NCI-H345 (cell line): Measurements from ENCODE around the gene ABTB2.
A peak's percentile ranks its signal among the peaks of the same experiment; 100 is the strongest.

Source experiments
- DNase-seq: peaks from one replicate; lab custom pipeline; 2025; lab: John Stamatoyannopoulos, UW

Gene ABTB2

GRCh38 chr11:34360046-34360445 is 2.2 kb upstream of the ABTB2 start:
- no peak for DNase-seq

GRCh38 chr11:34359548-34359891 is 1.7 kb upstream of the ABTB2 start:
- DNase-seq, result no peak

DNA sequence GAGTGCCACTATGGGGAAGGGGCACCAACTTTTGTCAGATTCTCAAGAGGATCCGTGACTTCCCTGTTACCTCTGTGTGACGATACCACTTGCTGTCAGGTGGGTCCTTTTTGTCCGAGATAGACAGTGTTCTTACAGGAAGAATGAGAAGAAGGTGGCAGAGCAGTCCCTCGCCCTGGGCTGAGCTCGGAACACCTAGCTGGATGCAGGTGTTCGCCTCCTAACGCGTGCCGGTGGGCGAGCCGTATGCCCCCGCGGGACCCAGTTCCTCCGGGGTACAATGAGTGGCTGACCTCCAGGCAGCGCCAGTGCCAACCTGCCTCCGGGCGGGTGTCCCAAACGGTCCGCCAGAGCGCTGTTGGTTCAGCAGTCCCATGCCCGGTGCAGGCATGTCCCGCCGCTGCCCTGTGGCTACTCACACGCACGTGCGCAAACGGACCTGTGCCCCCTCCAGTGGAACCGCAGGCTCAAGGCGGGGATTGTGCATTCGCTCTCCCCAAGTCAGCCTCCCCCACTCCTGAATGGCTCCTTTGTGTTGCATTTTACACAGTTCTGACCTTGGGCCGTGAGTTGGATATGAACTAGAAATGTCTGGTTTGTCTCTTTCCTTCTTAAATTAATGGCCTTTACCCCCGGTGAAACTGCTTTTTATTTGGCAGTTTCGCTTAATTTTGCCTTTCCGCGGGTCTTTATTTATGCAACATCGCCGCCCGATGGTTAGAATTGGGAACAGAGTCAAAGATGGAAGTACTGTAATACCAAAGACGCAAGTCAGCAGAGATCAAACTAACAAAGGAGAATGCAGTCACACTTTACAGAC is 1.1 kb upstream of the ABTB2 start:
- peak; percentile 74 for DNase-seq

DNA sequence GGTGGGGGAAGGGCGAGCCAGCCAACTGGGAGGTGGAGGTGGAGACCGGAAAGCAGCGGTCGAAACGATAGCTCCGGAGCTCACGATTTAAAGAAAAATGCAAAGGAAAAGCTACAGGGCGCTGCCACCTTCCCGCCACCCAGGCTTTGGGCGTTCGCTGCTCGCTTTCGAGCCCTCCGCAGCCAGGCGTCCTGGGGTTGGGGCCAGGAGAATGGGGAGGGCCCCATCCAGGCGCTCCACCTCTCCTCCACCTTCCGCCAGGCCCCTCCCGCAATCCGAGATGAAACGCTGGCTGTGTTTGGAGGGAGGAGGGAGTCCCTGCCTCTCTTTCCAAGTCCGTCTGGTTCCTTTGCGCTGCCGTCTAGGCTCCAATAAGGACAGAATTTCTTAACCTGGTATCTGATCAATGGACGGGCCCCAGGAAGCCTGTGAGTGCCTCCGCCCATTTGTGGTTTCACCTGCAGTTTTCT is 483 bp upstream of the ABTB2 start:
- peak; percentile 78 for DNase-seq

GRCh38 chr11:34356913-34357700 is 703 bp downstream of the ABTB2 start:
- DNase-seq, result peak; percentile 40

GRCh38 chr11:34356576-34356912 is 1.3 kb downstream of the ABTB2 start:
- no peak for DNase-seq

DNA sequence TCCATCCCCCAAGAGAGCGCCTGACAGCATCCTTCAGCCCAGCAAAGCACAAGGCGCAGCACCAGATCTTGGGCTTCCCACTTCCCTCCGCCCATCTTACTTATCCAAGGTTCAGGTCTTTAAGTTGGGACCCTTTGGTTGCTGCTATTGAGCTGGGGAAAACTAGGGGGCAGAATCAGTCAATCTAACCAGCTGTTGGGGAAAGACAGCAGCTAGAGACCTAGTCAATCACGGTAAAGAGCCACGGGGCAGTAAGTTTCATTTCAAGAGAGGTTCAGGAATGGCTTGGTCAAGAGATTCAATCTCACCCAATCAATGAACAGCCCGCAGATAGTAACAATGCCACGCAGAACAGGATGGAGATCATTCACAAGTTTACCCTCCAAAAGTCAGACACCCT is 1.7 kb downstream of the ABTB2 start:
- DNase-seq, result no peak

- no peak for DNase-seq
These were observed 2.1 kb downstream of the ABTB2 start for GRCh38 chr11:34355726-34356125.

- DNase-seq, result no peak
These were observed 3.0 kb downstream of the ABTB2 start for GRCh38 chr11:34354782-34355181.

- DNase-seq, result no peak
These were observed 3.9 kb downstream of the ABTB2 start for GRCh38 chr11:34353881-34354280.

- DNase-seq, result no peak
These were observed 5.9 kb downstream of the ABTB2 start for GRCh38 chr11:34351687-34352469.

- no peak for DNase-seq
These were observed 6.8 kb downstream of the ABTB2 start for GRCh38 chr11:34351051-34351450.

DNA sequence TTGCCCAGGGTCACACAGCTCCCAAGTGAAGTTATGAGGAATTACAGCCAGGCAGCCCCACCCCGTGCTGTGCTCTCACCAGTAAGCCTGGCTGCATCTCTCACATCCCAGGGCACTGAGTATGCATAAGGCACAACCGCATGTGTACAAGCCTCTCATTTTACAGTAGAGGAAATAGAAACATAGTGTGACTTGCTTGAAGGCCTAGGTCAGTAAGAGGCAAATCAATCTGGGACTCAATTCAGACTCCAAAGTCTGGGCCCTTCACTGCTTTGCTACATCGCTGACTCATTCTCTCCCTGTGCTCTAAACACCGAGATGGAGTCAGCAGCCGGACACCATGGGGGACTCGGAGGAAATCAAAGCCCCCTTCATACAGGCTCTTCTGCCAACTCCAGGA is 7.9 kb downstream of the ABTB2 start:
- DNase-seq, result no peak

GRCh38 chr11:34348919-34349318 is 8.9 kb downstream of the ABTB2 start:
- DNase-seq, result no peak

DNA sequence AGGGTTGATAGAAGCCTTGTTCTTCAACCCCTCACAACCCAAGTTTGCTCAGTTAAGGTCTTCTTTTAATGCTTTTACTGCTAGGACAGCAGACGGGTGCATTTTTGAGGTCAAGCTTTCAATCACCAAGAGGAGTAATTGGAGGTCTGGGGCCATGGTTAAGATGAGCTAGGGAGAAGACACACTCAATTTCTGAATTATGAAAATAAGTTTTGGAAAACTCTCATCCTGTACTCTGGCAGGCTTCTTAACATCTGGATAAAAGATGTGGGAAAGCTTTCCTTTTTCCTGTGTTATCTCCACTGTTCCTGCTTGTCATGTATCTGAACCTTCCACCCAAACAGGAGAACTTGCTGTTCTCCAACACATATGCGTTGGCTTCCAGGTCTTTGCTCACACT is 9.7 kb downstream of the ABTB2 start:
- no peak for DNase-seq

DNA sequence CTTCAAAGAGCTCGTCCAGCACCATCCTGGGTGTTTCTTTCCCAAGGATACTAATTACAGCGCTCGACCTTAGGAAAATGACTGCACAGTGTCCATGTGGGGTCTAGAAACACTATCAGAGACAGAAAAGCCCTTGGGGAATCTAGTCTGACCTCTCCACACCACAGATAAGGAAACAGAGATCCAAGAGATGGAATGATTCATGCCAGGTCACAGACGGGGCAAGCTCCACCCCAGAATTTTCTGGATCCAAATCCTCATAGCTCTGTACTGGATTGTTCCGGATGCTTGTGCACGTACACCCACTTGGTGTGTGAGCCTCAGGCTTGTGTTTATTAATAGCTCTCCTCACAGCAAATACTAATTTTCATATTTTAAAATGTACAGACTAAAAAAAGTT is 11.3 kb downstream of the ABTB2 start:
- no peak for DNase-seq

DNA sequence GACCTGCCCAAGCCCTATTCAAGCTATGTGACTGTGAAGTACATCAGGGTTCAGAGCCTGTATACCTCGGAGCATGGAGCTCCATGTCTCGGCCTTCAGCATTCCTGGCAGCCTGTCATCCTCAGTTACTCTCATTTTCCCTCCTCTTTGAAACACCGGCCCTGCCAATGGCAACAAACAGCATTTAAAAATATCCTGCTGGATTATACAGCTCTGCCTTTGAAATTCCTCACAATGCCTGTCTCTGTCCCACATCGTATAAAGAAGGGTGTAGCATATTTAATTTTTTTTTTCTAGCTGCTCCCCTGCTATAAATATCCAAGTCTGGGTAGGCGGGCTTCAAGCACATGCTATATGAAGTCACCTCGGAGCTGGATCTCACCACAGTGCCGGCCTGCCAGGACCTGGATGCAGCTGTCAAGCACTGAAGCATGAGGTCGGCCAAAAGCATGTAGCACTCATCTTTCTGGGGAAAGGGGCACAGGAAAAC is 11.8 kb downstream of the ABTB2 start:
- DNase-seq, result no peak

- no peak for DNase-seq
These were observed 12.3 kb downstream of the ABTB2 start for GRCh38 chr11:34345540-34345876.

- peak; percentile 60 for DNase-seq
These were observed 12.9 kb downstream of the ABTB2 start for GRCh38 chr11:34344768-34345539.

- DNase-seq, result no peak
These were observed 13.4 kb downstream of the ABTB2 start for GRCh38 chr11:34344410-34344767.

DNA sequence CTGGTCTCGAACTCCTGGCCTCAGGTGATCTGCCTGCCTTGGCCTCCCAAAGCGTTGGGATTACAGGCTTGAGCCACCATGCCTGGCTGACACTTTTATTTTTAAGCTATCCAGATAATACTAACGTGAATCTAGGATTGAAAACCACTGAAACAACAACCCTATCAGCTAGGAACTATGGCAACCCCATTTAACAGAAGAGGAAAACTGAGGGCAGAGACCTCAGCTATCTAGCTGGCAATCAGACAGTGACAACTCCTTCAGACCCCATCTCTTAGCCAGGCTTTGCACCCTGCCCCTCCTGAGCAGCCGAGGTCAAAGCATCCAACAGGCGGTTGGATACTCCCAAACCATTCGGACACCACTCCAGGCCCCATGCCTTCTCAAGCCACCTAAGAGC is 14.1 kb downstream of the ABTB2 start:
- DNase-seq, result no peak

DNA sequence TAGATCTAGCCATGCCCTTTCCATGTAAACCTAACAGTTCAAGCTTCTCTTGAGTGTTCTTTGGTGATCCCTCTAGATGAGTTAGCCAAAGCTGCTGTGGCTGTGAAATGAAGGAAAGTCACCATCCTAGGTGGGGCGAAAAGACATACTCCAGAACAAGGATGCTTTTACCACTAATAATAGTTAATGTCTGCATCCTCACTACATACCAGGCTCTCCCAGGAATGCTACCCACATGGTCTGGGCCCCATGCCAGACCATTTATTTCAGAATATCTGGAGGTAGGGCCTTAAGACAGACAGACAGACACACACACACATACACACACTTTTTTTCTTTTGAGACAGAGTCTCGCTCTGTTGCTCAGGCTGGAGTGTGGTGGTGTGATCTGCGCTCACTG is 14.7 kb downstream of the ABTB2 start:
- no peak for DNase-seq
